Measurements from ENCODE around the gene DFFB. TPM values are rescaled to one million over a fixed set of nuclear protein-coding genes. Genes with fewer than 3 reads are reported as not detected.

Gene DFFB
- total RNA-seq, 1 donor from 2014 or later = 2.1 TPM

DNA sequence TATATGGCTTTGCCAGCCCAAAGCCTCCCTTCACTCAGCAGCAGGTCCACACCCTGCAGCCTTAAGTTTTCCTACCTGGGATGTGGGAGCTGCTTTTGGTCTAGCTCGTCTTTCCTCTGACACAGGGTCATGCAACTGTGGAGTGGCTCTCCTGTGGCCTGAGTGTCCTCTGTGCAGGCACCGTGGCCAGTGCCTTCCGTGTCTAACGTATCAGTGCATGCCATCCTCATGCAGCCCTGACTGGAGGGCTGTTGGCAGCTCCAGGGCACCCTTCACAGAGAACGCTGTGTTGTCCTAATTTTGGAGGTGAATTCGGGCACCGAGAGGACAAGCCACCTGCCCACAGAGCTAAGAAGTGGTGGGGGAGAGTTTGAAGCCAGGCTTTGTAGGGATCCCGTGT, 68.5 kb downstream of the DFFB start:
- H3K4me3 ChIP-seq (ENCODE audit: low read length in 3 of 3) = no peak overlapping the region
- peaks cover 28 to 54% (median 48%) of the 10 kb centered on the region in 3 donors for H3K27me3 ChIP-seq (ENCODE audit: control insufficient read depth in 3 of 3, insufficient read depth in 3 of 3, low read length in 3 of 3)
- H3K9ac ChIP-seq (ENCODE audit: low read depth in 1 of 3, low read length in 3 of 3) = no peak overlapping the region
- H3K9me3 ChIP-seq (ENCODE audit: control insufficient read depth in 3 of 3, low read length in 3 of 3) = no peaks in the 10 kb centered on the region
- H3K27ac ChIP-seq (ENCODE audit: low read depth, low read length) = no peak overlapping the region
- H3K4me1 ChIP-seq (ENCODE audit: control insufficient read depth in 3 of 3, insufficient read depth in 3 of 3, low read length in 3 of 3) = peaks cover 0 to 5% (median 0%) of the 10 kb centered on the region in 3 donors
- H3K36me3 ChIP-seq (ENCODE audit: control insufficient read depth in 3 of 3, insufficient read depth in 3 of 3, low read length in 3 of 3) = no peaks in the 10 kb centered on the region

DNA sequence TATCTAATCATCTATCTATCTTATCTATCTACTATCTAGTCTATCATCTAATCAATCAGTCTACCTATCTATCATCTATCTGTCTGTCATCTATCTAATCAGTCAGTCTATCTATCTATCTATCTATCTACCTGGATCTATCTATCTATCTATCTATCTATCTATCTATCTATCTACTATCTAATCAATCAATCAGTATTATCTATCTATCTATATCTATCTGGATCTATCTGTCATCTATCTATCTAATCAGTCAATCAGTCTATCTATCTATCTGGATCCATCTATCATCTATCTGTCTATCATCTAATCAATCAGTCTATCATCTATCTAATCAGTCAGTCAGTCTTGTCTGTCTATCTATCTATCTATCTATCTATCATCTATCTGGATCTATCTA, 69.7 kb downstream of the DFFB start:
- H3K4me1 ChIP-seq (ENCODE audit: control insufficient read depth in 3 of 3, insufficient read depth in 3 of 3, low read length in 3 of 3) = peaks cover 0 to 5% (median 0%) of the 10 kb centered on the region in 3 donors
- H3K9ac ChIP-seq (ENCODE audit: low read depth in 1 of 3, low read length in 3 of 3) = no peak overlapping the region
- no peak overlapping the region for H3K4me3 ChIP-seq (ENCODE audit: low read length in 3 of 3)
- no peaks in the 10 kb centered on the region for H3K36me3 ChIP-seq (ENCODE audit: control insufficient read depth in 3 of 3, insufficient read depth in 3 of 3, low read length in 3 of 3)
- no peak overlapping the region for H3K27ac ChIP-seq (ENCODE audit: low read depth, low read length)
- H3K9me3 ChIP-seq (ENCODE audit: control insufficient read depth in 3 of 3, low read length in 3 of 3) = no peaks in the 10 kb centered on the region
- peaks cover 37 to 61% (median 55%) of the 10 kb centered on the region in 3 donors for H3K27me3 ChIP-seq (ENCODE audit: control insufficient read depth in 3 of 3, insufficient read depth in 3 of 3, low read length in 3 of 3)

DNA sequence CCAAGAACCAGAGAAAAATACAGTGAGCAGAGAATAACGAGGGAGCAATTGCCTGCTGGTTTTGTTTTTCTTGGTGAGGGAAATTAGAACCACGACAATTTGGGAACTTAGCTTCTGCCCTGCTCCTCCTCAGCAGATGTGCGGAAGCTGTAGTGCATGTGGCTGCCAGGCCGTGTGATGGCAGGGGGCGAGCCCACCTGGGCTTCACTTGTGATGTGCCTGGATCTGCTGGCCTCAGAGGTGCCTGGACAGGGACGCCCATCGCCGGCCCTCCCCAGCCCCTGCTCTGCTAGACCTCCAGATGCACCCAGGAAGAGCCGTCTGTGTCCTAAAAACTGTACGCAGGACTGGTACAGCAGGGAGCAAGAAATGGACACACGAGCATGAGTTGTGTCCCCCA, 71.3 kb downstream of the DFFB start:
- Histone ChIP-seq H3K9ac (ENCODE audit: low read depth in 1 of 3, low read length in 3 of 3) (no peak overlapping the region), H3K36me3 (ENCODE audit: control insufficient read depth in 3 of 3, insufficient read depth in 3 of 3, low read length in 3 of 3) (no peaks in the 10 kb centered on the region), H3K9me3 (ENCODE audit: control insufficient read depth in 3 of 3, low read length in 3 of 3) (no peaks in the 10 kb centered on the region), H3K27me3 (ENCODE audit: control insufficient read depth in 3 of 3, insufficient read depth in 3 of 3, low read length in 3 of 3) (peaks cover 44 to 64% (median 56%) of the 10 kb centered on the region in 3 donors), H3K27ac (ENCODE audit: low read depth, low read length) (no peak overlapping the region), H3K4me1 (ENCODE audit: control insufficient read depth in 3 of 3, insufficient read depth in 3 of 3, low read length in 3 of 3) (peaks cover 0 to 3% (median 0%) of the 10 kb centered on the region in 3 donors), H3K4me3 (ENCODE audit: low read length in 3 of 3) (no peak overlapping the region)

DNA sequence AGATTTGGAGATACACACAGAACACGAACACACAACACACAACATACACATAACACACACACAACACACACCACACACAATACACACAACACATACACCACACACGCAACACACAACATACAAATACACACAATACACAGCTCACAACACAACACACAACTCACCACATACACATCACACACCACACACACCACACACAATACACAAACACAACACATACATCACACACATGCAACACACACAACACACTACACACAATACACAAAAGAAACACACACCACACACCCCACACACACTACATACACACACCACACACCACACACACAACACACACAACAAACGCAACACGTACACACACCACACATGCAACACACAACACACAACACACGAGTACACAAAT, 71.8 kb downstream of the DFFB start:
- Histone ChIP-seq H3K36me3 (ENCODE audit: control insufficient read depth in 3 of 3, insufficient read depth in 3 of 3, low read length in 3 of 3) (no peaks in the 10 kb centered on the region), H3K4me1 (ENCODE audit: control insufficient read depth in 3 of 3, insufficient read depth in 3 of 3, low read length in 3 of 3) (peaks cover 0 to 3% (median 0%) of the 10 kb centered on the region in 3 donors), H3K9me3 (ENCODE audit: control insufficient read depth in 3 of 3, low read length in 3 of 3) (no peaks in the 10 kb centered on the region), H3K9ac (ENCODE audit: low read depth in 1 of 3, low read length in 3 of 3) (no peak overlapping the region), H3K27ac (ENCODE audit: low read depth, low read length) (no peak overlapping the region), H3K27me3 (ENCODE audit: control insufficient read depth in 3 of 3, insufficient read depth in 3 of 3, low read length in 3 of 3) (peaks cover 38 to 59% (median 51%) of the 10 kb centered on the region in 3 donors), H3K4me3 (ENCODE audit: low read length in 3 of 3) (no peak overlapping the region)

DNA sequence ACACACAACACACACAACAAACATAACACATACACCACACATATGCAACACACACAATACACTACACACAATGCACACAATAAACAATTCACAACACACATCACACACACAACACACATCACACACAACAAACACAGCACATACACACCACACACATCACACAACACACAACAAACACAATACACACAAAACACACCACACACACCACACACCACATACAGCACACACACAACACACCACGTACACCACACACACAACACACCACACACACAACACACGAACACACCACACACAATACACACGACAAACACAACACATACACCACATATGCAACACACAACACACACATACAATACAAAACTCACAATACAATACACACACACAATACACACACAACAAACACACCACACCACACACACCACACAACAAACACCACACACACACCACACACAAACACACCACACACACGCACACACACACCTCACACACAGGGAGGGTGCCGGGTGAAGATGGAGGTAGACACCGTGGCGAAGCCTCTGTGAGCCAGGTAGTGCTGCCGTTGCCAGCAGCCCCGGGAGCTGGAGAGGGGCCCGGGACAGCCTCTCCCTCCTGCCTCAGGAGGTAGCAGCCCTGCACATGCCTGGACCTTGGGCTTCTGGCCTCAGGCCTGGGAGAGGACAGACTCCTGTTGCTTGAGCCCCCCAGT, 73.2 kb downstream of the DFFB start:
- peaks cover 28 to 45% (median 40%) of the 10 kb centered on the region in 3 donors for H3K27me3 ChIP-seq (ENCODE audit: control insufficient read depth in 3 of 3, insufficient read depth in 3 of 3, low read length in 3 of 3)
- H3K36me3 ChIP-seq (ENCODE audit: control insufficient read depth in 3 of 3, insufficient read depth in 3 of 3, low read length in 3 of 3) = no peaks in the 10 kb centered on the region
- no peaks in the 10 kb centered on the region for H3K4me1 ChIP-seq (ENCODE audit: control insufficient read depth in 3 of 3, insufficient read depth in 3 of 3, low read length in 3 of 3)
- H3K9ac ChIP-seq (ENCODE audit: low read depth in 1 of 3, low read length in 3 of 3) = no peak overlapping the region
- no peak overlapping the region for H3K27ac ChIP-seq (ENCODE audit: low read depth, low read length)
- no peak overlapping the region for H3K4me3 ChIP-seq (ENCODE audit: low read length in 3 of 3)
- no peaks in the 10 kb centered on the region for H3K9me3 ChIP-seq (ENCODE audit: control insufficient read depth in 3 of 3, low read length in 3 of 3)

GRCh38 chr1:3931007-3931912, 74.0 kb downstream of the DFFB start:
- Histone ChIP-seq H3K4me3 (ENCODE audit: low read length in 3 of 3) (no peak overlapping the region), H3K27me3 (ENCODE audit: control insufficient read depth in 3 of 3, insufficient read depth in 3 of 3, low read length in 3 of 3) (peaks cover 28 to 37% (median 32%) of the 10 kb centered on the region in 3 donors), H3K9ac (ENCODE audit: low read depth in 1 of 3, low read length in 3 of 3) (no peak overlapping the region), H3K27ac (ENCODE audit: low read depth, low read length) (no peak overlapping the region), H3K36me3 (ENCODE audit: control insufficient read depth in 3 of 3, insufficient read depth in 3 of 3, low read length in 3 of 3) (no peaks in the 10 kb centered on the region), H3K9me3 (ENCODE audit: control insufficient read depth in 3 of 3, low read length in 3 of 3) (no peaks in the 10 kb centered on the region), H3K4me1 (ENCODE audit: control insufficient read depth in 3 of 3, insufficient read depth in 3 of 3, low read length in 3 of 3) (no peaks in the 10 kb centered on the region)

- H3K27ac ChIP-seq (ENCODE audit: low read depth, low read length) = no peak overlapping the region
- H3K9ac ChIP-seq (ENCODE audit: low read depth in 1 of 3, low read length in 3 of 3) = no peak overlapping the region
- no peak overlapping the region for H3K4me3 ChIP-seq (ENCODE audit: low read length in 3 of 3)
- no peaks in the 10 kb centered on the region for H3K4me1 ChIP-seq (ENCODE audit: control insufficient read depth in 3 of 3, insufficient read depth in 3 of 3, low read length in 3 of 3)
- no peaks in the 10 kb centered on the region for H3K9me3 ChIP-seq (ENCODE audit: control insufficient read depth in 3 of 3, low read length in 3 of 3)
- no peaks in the 10 kb centered on the region for H3K36me3 ChIP-seq (ENCODE audit: control insufficient read depth in 3 of 3, insufficient read depth in 3 of 3, low read length in 3 of 3)
- H3K27me3 ChIP-seq (ENCODE audit: control insufficient read depth in 3 of 3, insufficient read depth in 3 of 3, low read length in 3 of 3) = peaks cover 28 to 34% (median 29%) of the 10 kb centered on the region in 3 donors
Observed at GRCh38 chr1:3932156-3932919, 75.1 kb downstream of the DFFB start.

Other genes with a start within 250 kb of the DFFB start
- gene MEGF6, start 246.0 kb upstream of the DFFB start, total RNA-seq = 10.4 TPM
- gene TPRG1L, start 232.5 kb upstream of the DFFB start, total RNA-seq = 17.2 TPM
- 13.0 TPM for gene WRAP73, start 207.4 kb upstream of the DFFB start, total RNA-seq
- gene TP73, start 205.0 kb upstream of the DFFB start, total RNA-seq = not detected
- not detected for gene CCDC27, start 105.0 kb upstream of the DFFB start, total RNA-seq
- gene SMIM1, start 84.7 kb upstream of the DFFB start, total RNA-seq = 1.6 TPM
- 28.7 TPM for gene LRRC47, start 61.0 kb upstream of the DFFB start, total RNA-seq
- gene CEP104, start 265 bp upstream of the DFFB start, total RNA-seq = 26.1 TPM
- gene C1orf174, start 42.8 kb downstream of the DFFB start, total RNA-seq = 20.9 TPM